PC-9 (cell line): ENCODE data around the gene UROS.

Experiments used
- EZH2 ChIP-seq: fragments of 200-600 bp; sonication (generic); IDR thresholded peaks from 2 replicates; pipeline ENCODE4 v1.8.0; 2017; ENCODE audit warnings: antibody characterized with exemption, low read depth
- TF ChIP-seq, protein P1 (sequence below): fragments of 200-600 bp; sonication (generic); conservative IDR thresholded peaks from 2 replicates; pipeline ENCODE4 v1.6.1; 2017; ENCODE audit warnings: mixed run types, antibody characterized with exemption, mild to moderate bottlenecking, moderate library complexity

GRCh38 chr10:125857185-125857760 lies 34.2 kb upstream of the UROS start:
- TF ChIP-seq, protein P1, sequence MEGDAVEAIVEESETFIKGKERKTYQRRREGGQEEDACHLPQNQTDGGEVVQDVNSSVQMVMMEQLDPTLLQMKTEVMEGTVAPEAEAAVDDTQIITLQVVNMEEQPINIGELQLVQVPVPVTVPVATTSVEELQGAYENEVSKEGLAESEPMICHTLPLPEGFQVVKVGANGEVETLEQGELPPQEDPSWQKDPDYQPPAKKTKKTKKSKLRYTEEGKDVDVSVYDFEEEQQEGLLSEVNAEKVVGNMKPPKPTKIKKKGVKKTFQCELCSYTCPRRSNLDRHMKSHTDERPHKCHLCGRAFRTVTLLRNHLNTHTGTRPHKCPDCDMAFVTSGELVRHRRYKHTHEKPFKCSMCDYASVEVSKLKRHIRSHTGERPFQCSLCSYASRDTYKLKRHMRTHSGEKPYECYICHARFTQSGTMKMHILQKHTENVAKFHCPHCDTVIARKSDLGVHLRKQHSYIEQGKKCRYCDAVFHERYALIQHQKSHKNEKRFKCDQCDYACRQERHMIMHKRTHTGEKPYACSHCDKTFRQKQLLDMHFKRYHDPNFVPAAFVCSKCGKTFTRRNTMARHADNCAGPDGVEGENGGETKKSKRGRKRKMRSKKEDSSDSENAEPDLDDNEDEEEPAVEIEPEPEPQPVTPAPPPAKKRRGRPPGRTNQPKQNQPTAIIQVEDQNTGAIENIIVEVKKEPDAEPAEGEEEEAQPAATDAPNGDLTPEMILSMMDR, result no peak
- TF ChIP-seq EZH2, result no peak
